Vagina (tissue), 2 donors: ENCODE measurements around the gene ACRBP.

Experiments used
- CTCF ChIP-seq, 3 experiments: fragments of 450-650 bp in 2 of 3; fragments of 200-600 bp in 1 of 3; sonication (generic) in 1 of 3; IDR thresholded peaks; one replicate each; pipeline ENCODE4 v1.5.1; 2017 to 2019; ENCODE audit warnings: antibody characterized with exemption in 3 of 3, mild to moderate bottlenecking in 2 of 3, moderate library complexity in 2 of 3
- POLR2A ChIP-seq, 2 donors: fragments of 450-650 bp; IDR thresholded peaks; one replicate each; pipeline ENCODE4 v1.6.1; 2017; ENCODE audit warnings: antibody characterized with exemption in 2 of 2, mild to moderate bottlenecking in 2 of 2, moderate library complexity in 2 of 2
- POLR2AphosphoS5 ChIP-seq, 2 donors: sonication (generic); formaldehyde crosslinking; IDR thresholded peaks; one replicate each; pipeline ENCODE4 v1.9.0; 2017; ENCODE audit warnings: antibody characterized with exemption in 2 of 2, mild to moderate bottlenecking in 2 of 2, low read depth in 1 of 2; ENCODE audit not compliant: insufficient read depth in 1 of 2

GRCh38 chr12:6613776-6614512 lies 33.3 kb downstream of the ACRBP start:
- no peak for TF ChIP-seq CTCF (IDR thresholded peaks at IDR 0.05)
- TF ChIP-seq POLR2A (IDR thresholded peaks at IDR 0.05): no peak
- TF ChIP-seq POLR2AphosphoS5 (IDR thresholded peaks at IDR 0.05; ENCODE audit: insufficient read depth in 1 of 2, low read depth in 1 of 2): peak; percentile 84 to 88
